Measurements from ENCODE around the gene PAX5.
A peak's percentile ranks its signal among the peaks of the same experiment; 100 is the strongest.

Gene PAX5

DNA sequence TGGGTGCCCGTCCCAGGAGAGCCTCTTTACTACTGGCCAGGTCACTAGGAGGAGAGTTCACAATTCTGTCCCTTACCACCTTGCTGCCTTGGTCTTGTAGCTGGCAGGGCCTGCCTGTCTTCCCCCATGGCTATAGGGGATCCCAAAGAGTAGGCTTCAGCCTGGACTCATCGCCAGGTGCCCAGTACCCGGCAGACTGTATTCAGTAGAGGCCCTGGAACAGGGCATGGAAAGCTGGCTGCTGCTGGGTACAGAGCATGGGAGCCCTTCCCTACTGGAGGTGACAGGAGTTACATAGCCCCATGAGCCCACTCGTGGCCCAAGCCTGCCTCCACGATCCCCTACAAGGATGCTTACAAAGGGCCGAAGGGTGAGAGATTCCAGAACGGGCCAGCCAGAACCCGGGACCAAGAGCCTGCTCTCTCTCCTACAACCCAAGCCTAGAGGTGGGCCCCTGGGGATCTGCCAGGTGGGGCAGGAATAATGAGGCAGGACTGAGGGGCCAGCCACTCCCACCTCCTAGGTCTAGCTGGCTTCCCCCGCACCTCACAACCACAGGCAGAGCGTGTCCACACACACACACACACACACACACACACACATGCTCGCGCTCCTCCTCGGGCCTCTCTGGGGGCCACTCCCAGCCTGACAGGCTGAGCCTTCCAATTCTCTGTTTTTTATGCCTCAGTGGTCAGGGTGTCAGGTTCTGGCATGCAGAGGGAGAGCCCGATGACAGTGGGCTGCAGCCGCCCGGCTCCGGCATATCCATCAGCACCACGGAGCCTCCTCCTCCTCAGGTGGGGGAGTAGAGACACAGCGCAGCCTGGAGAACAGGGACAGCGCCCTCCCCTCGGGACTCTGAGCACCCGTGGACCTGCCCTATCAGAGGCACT, 186.0 kb downstream of the PAX5 start:
- DNase-seq, result no peak

DNA sequence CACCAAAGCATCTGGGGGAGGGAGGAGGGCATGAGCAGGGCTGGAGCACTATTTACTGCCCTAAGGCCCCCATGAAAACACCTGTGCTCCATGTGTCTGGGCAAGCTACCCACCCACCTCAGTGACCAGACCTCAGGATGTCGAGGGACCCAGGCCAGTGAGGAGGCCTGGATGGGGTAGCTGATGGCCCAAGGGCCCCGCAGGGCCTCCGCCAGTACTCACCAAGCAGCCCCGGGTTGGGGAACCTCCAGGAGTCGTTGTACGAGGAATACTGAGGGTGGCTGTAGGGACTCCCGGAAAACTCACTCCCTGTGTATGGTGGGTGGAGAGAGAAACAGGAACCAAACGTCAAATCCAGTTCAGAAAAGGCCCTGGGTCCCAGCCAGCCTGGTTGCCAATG, 187.4 kb downstream of the PAX5 start:
- DNase-seq, result no peak

DNA sequence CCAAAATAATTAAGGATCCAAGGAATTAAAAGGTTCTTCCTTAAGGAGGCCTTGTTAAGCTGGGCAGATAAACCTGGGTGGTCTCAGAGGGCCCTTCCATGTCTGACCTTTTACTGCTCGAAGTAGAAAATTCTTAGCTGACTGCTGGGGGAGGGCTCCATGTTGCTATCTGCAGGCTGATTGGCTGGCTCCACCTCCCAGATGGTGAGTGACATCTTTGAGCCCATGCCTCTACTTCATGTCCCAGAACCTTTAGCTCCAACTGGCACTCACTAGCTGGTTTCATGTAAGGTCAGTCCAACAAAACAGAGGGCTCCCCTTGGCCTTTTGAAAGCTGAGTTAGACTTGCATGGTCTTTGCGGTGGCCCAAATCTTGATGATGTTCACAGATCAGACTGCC, 188.2 kb downstream of the PAX5 start:
- DNase-seq, result no peak

- DNase-seq, result no peak
These were observed 189.1 kb downstream of the PAX5 start for GRCh38 chr9:36844961-36845360.

DNA sequence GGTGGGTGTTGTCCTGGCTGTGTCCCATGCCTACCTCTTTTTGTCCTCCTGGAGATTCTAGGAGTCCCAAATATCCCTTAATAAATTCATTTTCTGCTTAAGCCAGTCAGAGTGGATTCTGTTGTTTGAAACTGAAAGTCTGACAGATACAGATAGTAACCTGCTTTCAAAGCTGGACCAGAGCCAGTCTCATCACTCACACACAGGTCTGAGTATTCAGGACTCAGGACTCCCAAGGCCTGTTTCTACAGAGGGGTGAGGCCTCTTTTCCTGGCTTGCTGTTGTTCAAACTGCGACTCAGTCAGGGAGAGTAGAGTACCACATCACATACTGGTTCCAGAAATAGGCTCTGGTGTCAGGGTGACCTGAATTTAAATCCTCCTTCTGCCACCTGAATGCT, 190.1 kb downstream of the PAX5 start:
- DNase-seq, result peak; percentile 43

DNA sequence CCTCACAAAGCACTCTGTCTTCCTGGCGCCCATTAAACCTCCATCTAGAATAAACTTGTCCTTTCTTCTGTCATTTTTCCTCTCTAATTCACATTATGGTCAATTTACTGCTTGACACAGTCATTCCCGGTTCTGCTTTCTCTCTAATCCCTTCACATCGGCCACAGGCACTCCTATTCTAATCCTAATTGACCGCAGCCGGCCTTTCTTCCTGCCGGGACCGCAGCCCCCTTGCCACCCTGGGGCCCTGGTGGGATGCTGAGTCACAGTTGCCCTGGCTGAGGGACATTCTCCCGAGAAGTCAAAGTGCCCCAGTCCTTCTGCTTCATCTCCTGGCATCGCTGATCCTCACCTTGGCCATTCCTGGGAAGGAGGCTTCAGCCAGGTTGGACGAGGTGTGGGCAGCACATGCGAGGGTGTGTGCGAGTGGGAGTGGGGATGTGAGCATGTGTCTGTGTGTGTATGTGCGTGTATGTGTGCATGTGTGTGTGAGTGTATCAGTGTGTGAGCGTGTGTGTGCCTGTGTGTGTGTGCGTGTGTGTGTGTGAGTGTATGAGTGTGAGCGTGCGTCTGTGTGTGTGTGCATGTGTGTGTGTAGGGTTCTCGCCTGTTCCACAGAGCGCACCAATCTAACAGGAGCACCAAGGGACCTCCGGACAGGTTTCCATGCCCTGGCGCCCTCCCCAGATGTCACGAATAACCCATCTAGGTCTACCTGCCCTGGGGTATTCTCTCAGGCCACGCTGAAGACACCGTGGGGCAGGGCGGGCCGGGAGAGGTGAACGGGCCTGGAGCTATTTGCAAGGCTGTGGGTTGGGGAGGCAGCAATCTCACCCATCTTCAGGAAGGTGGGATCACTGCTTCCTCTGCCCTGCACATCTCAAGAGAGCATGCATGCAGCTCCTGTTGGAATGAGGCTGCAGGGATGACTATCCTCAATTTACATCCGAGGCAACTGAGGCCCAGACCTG, 191.2 kb downstream of the PAX5 start:
- no peak for DNase-seq

DNA sequence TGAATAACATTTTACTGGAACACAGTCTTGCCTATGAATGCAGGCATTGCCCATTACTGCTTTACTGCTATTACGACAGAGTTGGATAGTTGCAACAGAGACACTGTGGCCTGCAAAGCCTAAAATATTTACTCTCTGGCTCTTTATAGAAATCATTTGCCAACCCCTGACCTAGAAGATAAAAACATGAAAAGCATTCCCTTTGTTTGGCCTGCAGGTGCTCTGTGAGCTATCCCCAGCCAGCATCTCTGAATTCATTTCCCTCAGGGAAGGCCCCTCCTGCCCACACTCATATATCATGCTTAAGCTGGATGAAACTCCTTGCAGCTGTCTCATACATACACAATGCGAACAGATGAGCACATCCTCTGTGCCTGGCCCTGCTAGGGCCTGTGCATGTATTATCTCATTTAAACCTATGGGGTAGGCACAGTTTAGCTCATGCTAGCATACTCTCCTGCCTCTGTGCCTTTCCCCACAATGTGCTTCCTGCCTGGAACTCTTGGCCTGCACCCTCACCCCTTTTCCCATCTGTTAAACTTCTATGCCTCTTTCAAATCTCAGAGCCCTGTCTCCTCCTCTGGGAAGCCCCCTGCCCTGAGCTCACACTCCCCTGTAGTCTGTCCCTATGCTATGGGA, 193.1 kb downstream of the PAX5 start:
- DNase-seq, result no peak

DNA sequence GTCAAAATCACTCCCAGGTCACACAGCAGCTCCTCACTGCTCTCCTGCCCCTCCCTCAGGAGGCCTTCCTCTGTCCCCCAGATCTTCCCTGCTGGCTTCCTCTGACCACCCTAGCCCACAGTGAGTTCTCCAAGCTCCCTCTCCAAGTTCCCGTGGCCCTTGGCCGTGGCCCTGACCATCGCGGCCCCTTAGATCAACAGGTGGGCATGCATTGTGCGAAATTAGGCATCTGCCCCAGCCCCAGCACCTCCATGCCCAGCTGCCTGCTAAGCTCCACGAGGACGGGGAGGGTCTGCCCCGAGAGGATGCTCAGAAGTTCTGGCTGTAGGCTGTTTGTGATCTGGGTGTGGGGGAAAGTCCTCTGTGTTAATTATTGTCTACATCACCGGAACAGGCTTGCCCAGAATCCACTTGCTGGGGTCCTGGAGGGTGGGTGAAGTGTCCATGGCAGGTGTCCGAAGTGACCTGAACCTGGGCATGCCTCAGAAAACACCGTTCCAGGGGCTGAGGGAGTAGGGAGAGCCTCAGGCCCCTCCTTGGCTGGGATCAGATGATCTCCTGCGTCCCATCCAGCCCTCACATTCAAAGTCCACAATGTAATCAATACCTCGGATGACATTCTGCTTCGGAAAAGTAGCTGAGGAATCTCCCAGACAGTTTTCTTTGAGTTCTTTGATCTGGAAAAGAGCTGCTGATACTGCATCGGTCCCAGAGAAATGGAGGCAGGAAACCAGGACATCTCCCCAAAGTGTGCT, 194.8 kb downstream of the PAX5 start:
- no peak for DNase-seq

DNA sequence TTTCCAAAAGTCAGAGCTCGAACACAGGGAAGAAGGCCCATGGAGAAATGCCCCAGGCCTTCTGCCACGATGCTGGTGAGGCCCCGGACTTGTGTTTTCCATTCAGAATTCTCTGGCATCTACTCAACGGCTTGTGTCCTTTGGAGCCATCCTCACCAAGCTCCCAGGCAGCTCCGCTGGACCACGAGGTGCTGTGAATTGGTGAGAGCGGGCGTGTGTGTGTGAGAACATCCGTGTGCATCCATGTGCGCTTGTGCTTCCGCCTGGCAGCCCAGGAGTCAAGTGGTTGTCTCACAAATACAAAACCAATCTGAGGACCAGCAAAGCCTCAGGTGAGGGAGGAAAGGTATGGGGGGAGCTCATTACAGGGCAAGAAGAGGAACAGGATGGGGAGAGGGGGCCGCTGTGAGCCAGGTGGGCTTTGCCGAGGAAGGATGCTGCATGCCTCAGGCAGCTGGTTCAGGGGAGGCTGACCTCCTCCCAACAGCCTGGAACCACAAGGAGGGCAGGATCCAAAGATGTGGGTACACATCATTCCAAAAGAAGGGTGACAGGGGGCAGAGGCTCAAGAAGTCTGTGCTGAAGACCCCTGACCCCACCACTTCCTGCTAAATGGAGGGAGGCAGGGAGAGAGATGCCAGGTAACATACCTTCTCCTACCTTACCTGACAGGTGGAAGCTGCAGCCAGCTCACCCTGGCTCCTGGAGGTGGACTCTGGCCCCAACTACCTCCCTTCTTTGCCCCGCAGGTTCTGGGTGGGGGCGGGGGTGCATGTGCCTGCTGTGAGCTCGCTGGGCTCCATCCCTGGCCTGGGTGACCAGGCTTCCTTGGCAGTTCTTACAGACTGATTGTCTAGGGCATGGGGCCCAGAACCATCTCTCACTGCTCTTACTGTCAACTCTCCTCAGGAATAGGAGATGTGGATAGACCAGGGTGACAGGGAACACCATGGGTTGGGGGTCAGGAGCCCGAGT, 196.3 kb downstream of the PAX5 start:
- no peak for DNase-seq

- no peak for DNase-seq
These were observed 197.6 kb downstream of the PAX5 start for GRCh38 chr9:36836486-36836885.

DNA sequence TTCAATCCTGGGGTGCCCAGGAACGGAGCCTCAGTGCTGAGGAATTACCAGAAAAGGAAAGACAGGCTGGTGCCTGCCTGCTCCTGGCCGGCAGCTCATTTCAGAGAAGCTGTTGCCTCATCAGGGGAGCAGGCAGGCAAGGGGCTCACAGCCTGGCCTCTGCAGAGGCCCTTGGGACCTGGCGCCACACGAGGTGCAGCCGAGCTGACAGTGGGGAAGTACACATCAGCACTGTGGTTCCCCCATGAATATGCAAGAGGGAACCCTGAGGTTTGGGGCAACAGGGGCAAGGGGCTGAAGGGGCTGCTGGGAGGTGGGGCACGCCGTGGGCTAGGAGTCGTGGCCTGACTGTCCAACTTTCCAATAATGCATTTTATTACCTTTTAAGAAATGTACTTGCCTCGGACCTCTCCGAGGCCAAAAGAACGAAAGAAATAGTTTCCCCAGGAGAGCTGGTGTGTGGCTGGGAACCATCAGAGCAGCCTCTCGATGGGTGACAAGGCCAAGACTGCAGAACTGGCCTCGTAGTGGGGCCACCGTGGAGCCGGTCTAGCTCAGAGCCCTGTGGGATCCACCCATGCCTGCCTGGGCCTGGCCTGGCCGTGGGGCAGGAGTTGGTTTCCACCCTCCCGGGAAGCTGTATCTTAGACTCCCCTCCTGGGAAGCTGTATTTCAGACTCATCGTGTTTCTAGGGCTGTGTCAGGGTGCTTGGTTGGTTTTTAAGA, 198.6 kb downstream of the PAX5 start:
- DNase-seq, result no peak

DNA sequence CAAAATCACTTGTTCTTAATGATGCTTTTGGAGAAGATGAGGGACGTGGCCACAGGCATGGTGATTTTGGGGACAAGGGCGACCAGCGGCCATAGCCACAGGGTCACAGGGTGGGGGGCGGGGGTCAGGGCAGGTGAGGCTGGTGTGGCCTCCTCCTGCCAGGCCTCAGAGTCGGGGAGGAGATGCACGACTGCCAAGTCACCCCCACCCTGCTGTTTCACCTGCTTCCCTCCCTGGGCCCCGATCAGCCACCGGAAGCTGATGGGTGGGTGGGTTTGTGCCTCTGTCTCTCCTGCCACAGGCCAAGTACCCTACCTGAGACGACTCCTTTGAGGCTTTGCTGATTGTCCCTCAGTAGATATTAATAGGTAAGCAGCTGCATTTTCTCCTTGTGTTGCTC, 199.3 kb downstream of the PAX5 start:
- no peak for DNase-seq

GRCh38 chr9:36833954-36834353, 200.1 kb downstream of the PAX5 start:
- DNase-seq, result peak; percentile 10

DNA sequence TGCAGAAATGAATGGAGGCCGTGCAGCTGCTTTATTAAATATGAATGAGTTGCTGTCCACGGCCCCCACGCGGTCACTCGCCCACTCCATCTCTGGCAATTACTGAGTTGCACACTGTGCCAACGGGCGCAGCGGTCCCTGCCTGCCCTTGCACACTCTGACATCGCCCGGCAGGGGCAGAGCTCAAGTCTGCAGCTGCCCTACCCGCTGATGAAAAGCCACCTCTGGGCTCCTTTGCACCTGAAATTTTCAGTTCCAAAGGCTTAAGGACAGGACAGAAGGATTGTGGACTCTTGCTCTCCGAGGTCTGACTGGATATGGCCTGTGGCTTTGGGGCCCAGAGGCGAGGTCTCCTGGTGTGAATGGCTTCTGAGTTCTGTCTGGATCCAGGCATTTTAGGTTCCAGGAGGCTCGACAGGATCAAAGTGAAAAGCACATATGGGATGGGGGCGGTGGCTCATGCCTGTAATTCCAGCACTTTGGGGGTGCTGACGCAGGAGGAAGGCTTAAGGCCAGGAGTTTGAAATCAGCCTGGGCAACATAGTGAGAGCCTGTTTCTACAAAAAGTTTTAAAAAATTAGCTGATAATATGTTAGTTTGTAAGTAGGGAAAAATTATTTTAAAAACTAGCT, 201.8 kb downstream of the PAX5 start:
- peak; percentile 23 for DNase-seq

GRCh38 chr9:36831381-36832161, 202.5 kb downstream of the PAX5 start:
- no peak for DNase-seq

GRCh38 chr9:36828611-36829013, 205.5 kb downstream of the PAX5 start:
- DNase-seq, result peak; percentile 29

GRCh38 chr9:36827593-36827992, 206.5 kb downstream of the PAX5 start:
- DNase-seq, result no peak

- DNase-seq, result no peak
These were observed 207.5 kb downstream of the PAX5 start for GRCh38 chr9:36826581-36826980.

GRCh38 chr9:36825179-36825578, 208.9 kb downstream of the PAX5 start:
- no peak for DNase-seq
